Forelimb muscle (tissue), 1 donor: Measurements from ENCODE around the gene DNAL1. TPM values are rescaled to one million over a fixed set of nuclear protein-coding genes. Genes with fewer than 3 reads are reported as not detected.

Experiments used
- DNase-seq: peaks from one replicate; pipeline ENCODE4 v3.0.0-alpha.2; 2013; ENCODE audit warnings: low read depth
- polyA plus RNA-seq: library from polyadenylated mRNA; unstranded; fragments of 120-200 nt; gene quantifications from one replicate; pipeline ENCODE4 v1.2.1, GENCODE V29; 2013; ENCODE audit not compliant: insufficient read length

DNAL1 gene
- polyA plus RNA-seq, 1 donor: 6.8 TPM

DNA sequence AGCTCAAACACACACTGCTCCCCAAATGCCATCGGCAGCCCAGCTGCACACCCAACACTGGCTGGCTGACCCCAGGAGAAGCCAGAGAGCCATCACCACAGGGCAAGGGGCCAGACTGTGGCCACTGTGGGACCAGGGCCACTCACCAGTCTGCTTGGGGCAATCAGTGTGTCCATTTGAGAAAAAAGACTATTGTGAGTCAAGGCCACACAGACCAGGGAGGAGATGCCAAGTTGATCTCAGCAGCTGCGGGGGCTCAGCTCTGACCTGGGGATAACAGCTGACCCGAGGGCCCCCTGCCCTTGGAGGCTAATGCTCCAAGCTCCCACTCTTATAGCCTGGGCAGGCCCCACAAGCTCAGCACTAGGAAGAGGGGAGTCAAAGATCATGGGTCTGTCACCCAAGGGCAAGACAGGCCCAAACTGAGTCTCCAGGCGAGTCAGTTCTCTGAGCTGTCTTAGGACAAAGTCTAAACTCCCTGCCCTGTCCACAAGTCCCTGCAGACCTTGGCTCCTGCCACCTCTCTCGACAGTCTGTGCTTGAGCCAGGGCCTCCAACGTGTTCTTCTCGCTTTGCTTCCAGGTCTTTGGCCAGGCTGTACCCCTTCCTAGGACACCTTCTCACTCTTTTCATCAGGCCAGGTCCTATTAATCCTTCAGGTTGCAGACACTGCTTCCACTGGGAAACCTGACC lies 99.5 kb downstream of the DNAL1 start:
- DNase-seq: no peak

DNA sequence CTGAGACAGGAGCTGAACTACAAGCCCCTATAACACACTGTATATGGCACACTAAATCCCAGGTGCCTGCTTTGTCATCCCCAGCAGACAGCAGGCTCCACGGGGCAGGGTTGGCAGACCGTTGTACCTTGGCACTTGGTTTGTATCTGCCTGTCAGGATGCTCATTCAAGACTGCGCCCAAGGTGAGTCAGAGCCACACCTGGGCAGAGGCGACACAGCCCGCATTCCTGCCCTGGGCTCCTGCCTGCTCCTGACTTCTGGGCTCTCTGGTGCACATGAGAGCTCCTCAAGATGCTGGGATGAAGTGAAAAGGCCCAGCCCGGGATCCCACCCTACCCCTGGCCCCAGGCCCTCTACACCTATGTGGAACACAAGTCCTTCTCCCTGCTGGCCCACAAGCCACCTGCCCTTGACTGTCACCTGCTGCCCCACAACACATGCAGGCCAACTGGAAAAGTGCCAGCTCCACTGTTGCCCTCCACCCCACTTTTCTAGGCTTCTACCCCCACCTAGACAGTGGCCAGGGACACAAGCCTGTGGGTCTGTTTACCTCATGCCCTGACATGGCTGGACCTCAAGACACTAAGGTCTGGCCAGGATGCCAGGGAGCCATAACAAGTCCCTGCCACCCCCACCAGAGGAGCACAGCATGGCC lies 100.2 kb downstream of the DNAL1 start:
- DNase-seq: no peak

DNA sequence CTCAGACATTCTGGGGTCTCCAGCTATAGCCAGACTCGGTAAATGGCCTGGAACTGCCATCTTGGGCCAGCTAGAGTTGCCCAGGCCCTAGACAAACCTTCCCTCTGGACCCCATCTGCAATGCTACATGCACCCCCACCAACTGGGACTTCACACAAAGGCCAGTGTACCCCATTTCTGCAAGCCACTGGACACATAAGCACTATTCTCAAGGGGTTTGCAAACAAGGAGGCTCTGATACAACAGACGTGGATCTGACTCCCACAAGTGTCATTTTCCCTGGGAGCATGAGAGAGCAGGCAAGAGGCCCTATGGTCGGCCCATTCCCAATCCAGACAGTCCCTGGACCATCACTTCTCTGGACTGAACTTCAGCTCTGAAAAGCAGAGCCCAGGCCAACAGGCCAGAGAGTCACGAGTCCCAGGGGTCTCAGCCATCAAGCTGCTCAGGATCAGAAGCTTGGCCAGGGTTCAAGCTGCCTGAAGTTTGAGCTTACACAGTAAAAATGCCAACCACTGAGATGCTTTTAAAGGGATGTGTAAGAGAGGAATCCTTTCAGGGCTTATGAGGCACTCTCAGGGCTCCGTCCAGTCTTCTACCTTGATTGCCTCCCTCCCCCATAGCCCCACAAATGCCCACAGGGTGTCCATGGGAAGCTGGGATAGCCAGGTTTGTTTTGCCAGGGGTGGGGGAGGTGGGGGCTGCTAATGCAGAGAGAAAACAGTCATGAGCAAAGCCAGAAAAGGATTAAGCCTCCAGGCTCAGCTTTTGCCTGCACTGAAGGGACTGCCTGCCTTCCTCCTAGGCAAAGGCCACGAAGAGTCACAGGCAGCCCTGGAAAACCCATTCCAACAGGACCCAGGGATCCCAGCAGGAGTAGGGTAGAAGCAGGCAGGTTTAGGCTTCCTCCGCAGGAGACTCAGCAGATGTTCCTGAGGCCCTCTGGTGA lies 101.1 kb downstream of the DNAL1 start:
- DNase-seq: no peak

DNA sequence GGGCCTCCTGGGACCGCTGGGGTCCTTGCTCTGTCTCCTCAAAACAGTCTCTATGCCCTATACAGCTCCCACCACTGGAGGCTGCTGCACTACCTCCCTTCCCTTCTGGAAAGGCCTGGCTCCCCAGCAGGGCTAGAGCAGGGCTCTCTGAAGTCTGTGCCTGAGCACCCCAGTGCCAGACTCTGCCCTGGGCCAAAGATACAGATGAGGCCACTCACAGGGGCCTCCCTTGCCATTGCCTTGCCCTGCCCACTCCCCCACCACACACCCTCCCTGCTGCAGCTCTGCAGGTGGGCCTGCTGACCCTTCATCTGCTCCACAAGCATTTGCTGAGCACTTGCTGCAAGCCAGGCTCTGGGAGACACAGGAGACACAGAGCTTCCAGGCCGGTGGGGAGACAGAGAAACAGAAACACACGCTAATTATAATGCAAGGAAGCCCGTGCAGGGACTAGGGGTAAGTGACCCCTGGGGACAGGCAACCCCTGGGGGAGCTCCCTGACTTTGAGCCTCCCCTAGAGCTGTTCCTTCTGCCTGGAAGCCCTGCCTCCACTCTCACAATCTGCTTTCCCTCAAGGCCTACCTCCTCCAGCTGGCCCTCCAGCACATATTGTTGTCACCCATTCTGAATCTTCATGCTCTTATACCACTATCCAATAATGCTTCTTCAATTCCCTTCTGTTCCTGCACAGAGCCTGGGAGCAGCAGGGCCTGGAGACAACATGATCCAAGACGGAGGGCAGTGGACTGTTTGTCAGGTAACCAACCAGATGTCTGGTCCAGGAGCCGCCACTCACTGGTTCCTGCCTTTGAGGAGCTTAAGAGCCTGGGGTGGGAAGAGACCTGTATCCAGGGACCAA lies 102.0 kb downstream of the DNAL1 start:
- DNase-seq: no peak

DNA sequence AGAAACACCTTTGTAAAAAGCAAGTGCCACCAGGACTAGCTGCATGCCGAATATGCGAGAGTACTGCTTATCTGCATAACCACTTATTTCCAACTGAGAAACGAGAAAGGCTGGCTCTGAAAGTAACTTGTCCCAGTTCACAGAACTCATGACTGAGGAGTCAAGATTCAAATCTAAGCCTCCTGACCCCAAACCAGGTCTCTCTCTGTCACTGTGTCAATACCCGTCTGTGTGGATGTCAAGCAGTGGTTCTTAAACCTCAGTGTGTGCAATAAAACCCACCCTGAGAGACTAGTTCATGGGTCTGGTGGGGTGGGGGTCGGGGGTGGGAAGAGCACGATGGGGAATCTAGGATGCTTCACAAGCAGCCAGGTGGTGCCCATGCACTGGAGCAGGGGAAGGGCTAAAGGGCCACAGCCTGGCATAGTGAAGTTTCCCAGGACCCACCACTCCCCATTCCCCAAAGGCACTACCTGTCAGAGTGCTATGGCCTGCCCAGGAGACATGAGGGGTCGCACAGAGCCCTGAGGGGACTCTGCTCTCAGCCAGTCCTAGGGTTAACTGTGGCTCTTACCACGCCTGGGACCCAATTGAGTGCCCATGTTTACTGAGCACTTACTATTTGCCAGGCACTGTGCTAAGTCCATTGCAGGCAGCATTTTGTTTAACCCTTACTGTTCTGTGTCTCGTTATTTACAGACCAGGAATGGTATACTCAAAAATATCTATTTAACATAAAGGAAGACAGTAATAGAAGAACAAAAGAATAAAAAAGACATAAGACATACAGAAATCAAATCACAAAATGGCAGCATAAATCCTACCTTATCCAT lies 102.8 kb downstream of the DNAL1 start:
- DNase-seq: no peak

DNA sequence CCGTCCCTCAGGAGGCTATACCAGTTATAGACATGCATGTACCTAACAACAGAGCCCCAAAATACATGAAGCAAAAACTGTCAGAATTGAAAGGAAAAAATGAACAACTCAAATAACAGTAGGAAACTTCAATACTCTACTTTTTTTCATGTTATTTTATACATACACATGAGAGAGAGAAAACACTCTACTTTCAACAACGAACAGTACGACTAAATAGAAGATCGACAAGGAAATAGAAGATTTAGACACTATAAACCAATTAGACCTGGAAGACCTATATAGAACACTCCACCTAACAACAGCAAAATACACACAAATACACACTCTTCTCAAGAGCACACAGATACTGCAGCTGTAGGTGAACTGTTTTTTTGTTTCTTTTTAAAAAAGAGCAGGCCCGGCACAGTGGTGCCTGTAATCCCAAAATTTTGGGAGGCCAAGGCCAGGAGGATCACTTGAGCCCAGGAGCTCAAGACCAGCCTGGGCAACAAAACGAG lies 104.1 kb downstream of the DNAL1 start:
- DNase-seq: no peak

DNA sequence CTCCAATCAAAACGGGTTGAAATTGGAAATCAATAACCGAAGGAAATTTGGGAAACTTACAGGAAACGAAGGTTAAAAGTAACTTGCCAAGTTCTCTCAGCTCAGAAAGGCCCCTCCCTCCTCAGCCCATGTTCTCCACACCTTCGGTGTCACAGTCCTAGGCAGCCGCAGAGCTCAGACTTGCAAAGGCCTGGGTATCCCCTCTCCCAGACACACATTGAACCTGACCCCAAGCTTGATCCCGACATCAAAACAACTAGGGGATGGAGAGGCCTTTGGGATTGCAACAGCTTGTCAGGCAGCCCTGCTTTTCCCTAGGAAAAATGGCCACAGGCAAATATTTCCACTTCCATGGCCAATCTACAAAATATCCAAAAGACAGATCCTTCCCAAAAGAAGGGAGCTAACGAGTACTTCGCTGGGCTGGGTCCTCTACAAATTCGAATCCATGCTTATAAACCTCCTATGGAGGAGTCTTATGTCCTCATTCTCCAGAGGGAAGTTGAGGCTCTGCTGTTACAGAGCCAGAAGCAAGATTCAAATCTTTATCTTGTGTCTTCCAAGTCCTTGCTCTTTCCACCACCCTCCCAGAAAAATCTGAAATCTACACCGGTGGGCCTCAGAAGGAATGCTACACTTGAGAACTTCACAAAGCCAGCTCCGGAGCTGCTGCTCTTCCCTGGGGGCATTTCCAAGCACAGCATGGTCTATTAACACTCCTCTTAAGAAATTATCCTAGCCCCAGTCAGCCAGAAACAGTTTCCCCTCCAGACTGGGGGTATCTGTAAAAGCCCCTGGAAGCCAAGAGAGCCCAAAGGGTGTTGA lies 105.1 kb downstream of the DNAL1 start:
- DNase-seq: no peak

DNA sequence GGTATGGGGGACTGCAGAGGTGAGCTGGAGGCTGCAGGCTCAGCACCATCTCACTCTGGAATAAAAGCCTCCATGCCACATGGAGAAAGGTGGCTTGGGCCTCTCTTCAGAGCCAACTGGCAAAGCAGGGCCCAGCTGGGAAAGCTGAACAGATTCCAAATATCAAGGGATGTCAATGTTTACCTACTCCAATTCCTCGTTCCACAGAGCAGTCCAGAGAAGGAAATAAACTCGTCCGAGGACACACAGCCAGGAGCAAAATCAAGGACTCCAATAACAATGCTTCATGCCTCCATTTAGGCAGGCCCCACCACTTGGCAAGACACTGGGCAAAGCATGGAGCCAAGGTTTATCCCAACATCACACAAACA lies 105.7 kb downstream of the DNAL1 start:
- DNase-seq: no peak

DNA sequence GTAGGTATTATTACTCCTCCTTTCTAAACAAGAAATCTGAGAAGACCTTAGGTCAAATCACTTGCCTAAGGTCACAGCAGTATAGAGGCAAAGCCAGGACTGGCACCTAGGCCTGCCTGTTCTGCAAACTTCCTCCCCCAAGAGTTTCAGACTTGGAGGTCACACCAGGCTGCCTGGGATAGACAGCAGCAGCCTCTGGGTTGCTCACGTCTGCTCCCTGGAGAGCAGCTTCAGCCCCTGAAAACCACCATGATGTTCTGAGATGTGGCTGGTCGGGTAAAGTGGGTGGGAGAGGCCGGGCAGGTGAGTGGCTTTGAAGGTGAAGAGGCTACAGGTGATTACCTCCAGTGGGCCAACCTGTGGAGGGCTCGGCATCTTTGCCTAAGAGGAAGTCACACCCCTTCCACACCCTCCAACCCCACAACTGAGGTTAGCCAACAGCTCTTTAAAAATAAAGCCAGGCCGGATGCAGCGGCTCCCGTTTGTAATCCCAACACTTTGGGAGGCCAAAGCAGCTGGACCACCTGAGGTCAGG lies 106.4 kb downstream of the DNAL1 start:
- no peak for DNase-seq

DNA sequence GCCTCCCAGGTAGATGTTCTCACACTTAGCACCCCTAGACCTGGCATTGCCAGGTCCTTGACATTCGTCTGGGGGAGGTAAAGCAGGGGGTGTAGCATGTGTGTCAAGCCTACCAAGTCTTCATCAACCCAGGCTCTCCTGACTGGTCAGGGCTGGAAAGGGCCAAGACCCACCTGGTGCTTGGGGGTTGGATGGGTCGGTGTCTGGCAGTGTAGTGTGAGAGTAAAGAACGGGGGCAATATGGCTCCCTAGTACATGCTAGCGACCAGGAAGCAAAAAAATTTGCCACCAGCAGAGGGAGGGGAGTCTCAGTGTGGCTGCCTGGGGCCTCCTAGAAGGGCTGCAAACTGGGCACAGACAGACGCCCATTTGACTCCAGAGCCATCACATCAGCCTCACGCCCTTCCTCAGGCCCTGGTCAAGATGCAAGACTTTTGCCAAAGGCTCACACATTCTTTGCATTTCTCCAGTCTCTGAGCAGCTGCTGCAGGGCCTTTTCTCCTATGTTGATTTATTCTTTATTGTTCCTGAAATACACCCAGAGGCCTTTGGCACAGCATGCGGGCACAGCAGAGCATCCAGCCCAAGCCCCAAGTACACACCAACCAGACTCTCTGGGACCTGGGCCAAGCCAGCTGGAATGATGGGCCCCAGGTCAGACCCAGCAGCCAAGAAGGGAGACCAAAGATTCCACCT lies 107.7 kb downstream of the DNAL1 start:
- DNase-seq: no peak

Other genes starting within 250 kb of the DNAL1 start
- gene NUMB, start 186.4 kb upstream of the DNAL1 start, polyA plus RNA-seq: 29.7 TPM
- gene RIOX1, start 154.1 kb upstream of the DNAL1 start, polyA plus RNA-seq: 5.2 TPM
- 3.0 TPM for gene ACOT1, start 107.8 kb upstream of the DNAL1 start, polyA plus RNA-seq
- 1.4 TPM for gene HEATR4, start 86.0 kb upstream of the DNAL1 start, polyA plus RNA-seq
- 23.7 TPM for gene ACOT2, start 75.8 kb upstream of the DNAL1 start, polyA plus RNA-seq
- gene ACOT4, start 53.1 kb upstream of the DNAL1 start, polyA plus RNA-seq: 0.29 TPM
- not detected for gene ACOT6, start 32.5 kb upstream of the DNAL1 start, polyA plus RNA-seq
- 23.8 TPM for gene PNMA1, start 69.4 kb downstream of the DNAL1 start, polyA plus RNA-seq
- 13.5 TPM for gene PTGR2, start 206.8 kb downstream of the DNAL1 start, polyA plus RNA-seq
- gene ZNF410, start 241.9 kb downstream of the DNAL1 start, polyA plus RNA-seq: 33.1 TPM